Panc1 (cell line): ENCODE results near the gene TGM5. TPM values are rescaled to one million over a fixed set of nuclear protein-coding genes. Genes with fewer than 3 reads are reported as not detected.
"Not testable (repeated sequence)": the region's sequence is repeated elsewhere in the genome, so short reads cannot be mapped to it uniquely, and the experiment has no call there.

Source experiments
- ATAC-seq: fragments of 200-7000 bp; cut with Tn5 transposase; 2 replicates; pipeline ENCODE4 v1.9.1; 2020; ENCODE audit warnings: mild to moderate bottlenecking, moderate library complexity
- BruUV-seq: library from RNA; stranded (reverse); fragments of 400-500 nt; replicated peaks from 2 replicates; lab custom pipeline; 2021; lab: Mats Ljungman, UMichigan
- CTCF ChIA-PET: fragments of 300-600 bp; sonication (Branson Sonifier 250); formaldehyde crosslinking; loops from one replicate; lab custom pipeline; 2022; ENCODE audit warnings: antibody characterized with exemption; lab: Charles Lee
- POLR2A ChIA-PET: fragments of 300-600 bp; sonication (Branson Sonifier 250); formaldehyde crosslinking; loops from one replicate; lab custom pipeline; 2022; ENCODE audit warnings: antibody characterized with exemption; lab: Charles Lee
- DNase-seq: peaks from one replicate; pipeline ENCODE4 v3.0.0-alpha.2; 2010; ENCODE audit warnings: low read depth, low spot score
- H3K27ac ChIP-seq: 2 replicates; pipeline ENCODE4 v1.5.1; 2011; ENCODE audit warnings: mild to moderate bottlenecking, low read length, inconsistent platforms
- H3K27me3 ChIP-seq: fragments of 200-500 bp; sonication (Bioruptor generic); 2 replicates; pipeline ENCODE4 v1.6.0; 2014; ENCODE audit warnings: low read length, inconsistent platforms; ENCODE audit not compliant: control insufficient read depth, insufficient read depth
- H3K36me3 ChIP-seq: fragments of 200-500 bp; sonication (Bioruptor generic); 2 replicates; pipeline ENCODE4 v1.5.1; 2014; ENCODE audit warnings: inconsistent platforms, mild to moderate bottlenecking, low read length, moderate library complexity; ENCODE audit not compliant: control insufficient read depth, insufficient read depth
- H3K4me1 ChIP-seq: 2 replicates; pipeline ENCODE4 v1.5.1; 2011; ENCODE audit warnings: inconsistent platforms, mild to moderate bottlenecking, low read length, moderate library complexity; ENCODE audit not compliant: control insufficient read depth, insufficient read depth
- H3K4me3 ChIP-seq, 2 experiments: 2 replicates each; pipeline ENCODE4 v1.5.1; 2011 to 2012; ENCODE audit warnings: low read depth in 2 of 2, low read length in 2 of 2, mild to moderate bottlenecking in 2 of 2, inconsistent platforms in 1 of 2, moderate library complexity in 1 of 2
- H3K9me3 ChIP-seq: fragments of 200-500 bp; sonication (Bioruptor generic); 2 replicates; pipeline ENCODE4 v1.5.1; 2014; ENCODE audit warnings: low read depth, mild to moderate bottlenecking, inconsistent platforms, low read length, moderate library complexity; ENCODE audit not compliant: control insufficient read depth, insufficient read depth
- CTCF ChIP-seq: fragments of 450-650 bp; IDR thresholded peaks from 2 replicates; pipeline ENCODE4 v1.5.1; 2017; ENCODE audit warnings: mild to moderate bottlenecking
- POLR2AphosphoS5 ChIP-seq: IDR thresholded peaks from 2 replicates; pipeline ENCODE4 v1.6.1; 2012; ENCODE audit warnings: mild to moderate bottlenecking, low read depth, low read length, moderate library complexity
- REST ChIP-seq, 2 experiments: IDR thresholded peaks; 2 replicates each; pipeline ENCODE4 v1.6.1; 2011 to 2012; ENCODE audit warnings: low read depth in 2 of 2, control low read depth in 1 of 2, low read length in 1 of 2, mild to moderate bottlenecking in 1 of 2, moderate library complexity in 1 of 2; ENCODE audit not compliant: insufficient read depth in 1 of 2
- SIN3A ChIP-seq: IDR thresholded peaks from 2 replicates; pipeline ENCODE4 v1.6.1; 2012; ENCODE audit warnings: low read depth, mild to moderate bottlenecking, low read length, moderate library complexity, borderline replicate concordance; ENCODE audit not compliant: insufficient read depth
- TCF7L2 ChIP-seq: IDR thresholded peaks from 2 replicates; pipeline ENCODE4 v1.6.1; 2011; ENCODE audit warnings: mild to moderate bottlenecking, low read depth, low read length, inconsistent platforms
- in situ Hi-C: cut with HindIII; loops from 2 replicates; pipeline ENCODE4 v1.10.0; 2016; ENCODE audit warnings: low sequenced_read_pairs, low pct_unique_long_range_greater_than_20kb
- intact Hi-C: fragments of 100-400 bp; cut with micrococcal nuclease; formaldehyde crosslinking; loops from one replicate; pipeline ENCODE4 v1.10.0; 2022; ENCODE audit not compliant: unreplicated experiment
- total RNA-seq: library from RNA; stranded (reverse); gene quantifications from one replicate; pipeline ENCODE4 v1.2.1, GENCODE V29; 2021; ENCODE audit not compliant: unreplicated experiment

Gene TGM5
- total RNA-seq, 1 experiment from 2014 or later, result not detected

- ATAC-seq (no peak), DNase-seq (no peak)
- TF ChIP-seq REST (IDR thresholded peaks at IDR 0.05; ENCODE audit: insufficient read depth in 1 of 2, low read depth in 2 of 2, low read length in 1 of 2) (no peak), SIN3A (no peak), CTCF (no peak), POLR2AphosphoS5 (no peak)
- H3K36me3 ChIP-seq, result no peaks in the 10 kb centered on the region
- H3K4me1 ChIP-seq, result no peaks in the 10 kb centered on the region
- no peak overlapping the region for H3K27ac ChIP-seq
- intact Hi-C loops (no loop called here), in situ Hi-C loops (no loop called here)
- POLR2A ChIA-PET, result interaction anchor here (0.6 kb wide), 1 partner anchor 281 kb away, joined by 5 read pairs; no protein-coding TSS in a partner anchor
- peaks cover 4% of the 10 kb centered on the region; the same call in 1 of the 2 replicates for H3K27me3 ChIP-seq
- H3K4me3 ChIP-seq, result no peak overlapping the region
- no peaks in the 10 kb centered on the region for H3K9me3 ChIP-seq
- no TSS peak for BruUV-seq
- CTCF ChIA-PET, result interaction anchor here (0.9 kb wide), 2 partner anchors 55 to 57 kb away, joined by 3 to 4 read pairs; no protein-coding TSS in a partner anchor
These were observed 36.8 kb downstream of the TGM5 start for GRCh38 chr15:43229977-43230376.

GRCh38 chr15:43226436-43227305, 40.1 kb downstream of the TGM5 start:
- in situ Hi-C loops (no loop called here), intact Hi-C loops (no loop called here)
- BruUV-seq, result no TSS peak
- no peaks in the 10 kb centered on the region for H3K4me1 ChIP-seq
- peaks cover 7% of the 10 kb centered on the region for H3K27me3 ChIP-seq
- no peak for TF ChIP-seq SIN3A
- TF ChIP-seq POLR2AphosphoS5, result no peak
- no peak for TF ChIP-seq REST (IDR thresholded peaks at IDR 0.05; ENCODE audit: insufficient read depth in 1 of 2, low read depth in 2 of 2, low read length in 1 of 2)
- TF ChIP-seq TCF7L2, result no peak
- no peak for TF ChIP-seq CTCF
- H3K9me3 ChIP-seq, result no peaks in the 10 kb centered on the region
- no peaks in the 10 kb centered on the region for H3K36me3 ChIP-seq
- ATAC-seq (no peak), DNase-seq (no peak)
- POLR2A ChIA-PET, result no interaction called here
- H3K27ac ChIP-seq, result no peak overlapping the region
- CTCF ChIA-PET, result interaction anchor here (0.6 to 1.9 kb wide), 4 partner anchors 12 to 60 kb away, joined by 3 to 49 read pairs (median 8); no protein-coding TSS in a partner anchor
- no peak overlapping the region for H3K4me3 ChIP-seq

GRCh38 chr15:43225950-43226255, 40.8 kb downstream of the TGM5 start:
- BruUV-seq, result not testable (repeated sequence)

More at GRCh38 chr15:43225950-43226255, 40.8 kb downstream of the TGM5 start:
- POLR2A ChIA-PET, in situ Hi-C loops, DNase-seq, H3K27ac ChIP-seq, ATAC-seq, H3K4me1 ChIP-seq, H3K9me3 ChIP-seq, H3K36me3 ChIP-seq, H3K4me3 ChIP-seq, H3K27me3 ChIP-seq: not testable (repeated sequence)
- intact Hi-C loops, result loop anchor here (1.0 kb wide), 1 partner anchor 59 kb away; no protein-coding TSS in a partner anchor
- CTCF ChIA-PET, result interaction anchor here (0.5 to 1.9 kb wide), 11 partner anchors 13 to 168 kb away, joined by 3 to 49 read pairs (median 7); partner anchors contain the start of genes TGM5 and TGM7
